HepG2 (cell line): ENCODE measurements around the gene NR2C1. TPM values are rescaled to one million over a fixed set of nuclear protein-coding genes. Genes with fewer than 3 reads are reported as not detected.

Experiments used
- ATAC-seq: fragments of 200-7000 bp; cut with Tn5 transposase; 3 replicates; pipeline ENCODE4 v1.9.1; 2020; ENCODE audit warnings: mild to moderate bottlenecking, moderate library complexity
- BruUV-seq: library from RNA; stranded (reverse); fragments of 400-500 nt; replicated peaks from 2 replicates; lab custom pipeline; 2021; lab: Mats Ljungman, UMichigan
- CTCF ChIA-PET: fragments of 300-600 bp; formaldehyde crosslinking; extraction: SDS; loops from one replicate; lab custom pipeline; 2021; ENCODE audit warnings: low total read pairs, inconsistent platforms, low intra/inter-chr PET ratio; lab: Yijun Ruan, JAX
- POLR2A ChIA-PET: fragments of 350-600 bp; sonication (Branson Sonifier 250); formaldehyde crosslinking; loops from one replicate; lab custom pipeline; 2020; ENCODE audit warnings: antibody characterized with exemption, inconsistent platforms; lab: Yijun Ruan, JAX
- DNase-seq: peaks from one replicate; pipeline ENCODE4 v3.0.0-alpha.2; 2015; ENCODE audit warnings: low spot score
- FAIRE-seq: peaks from 3 replicates; lab custom pipeline; 2011; peaks lifted over from hg19 to GRCh38; lab: Jason Lieb, UNC
- H2AFZ ChIP-seq: one replicate; pipeline ENCODE4 v1.6.1; 2011; ENCODE audit warnings: low read length, inconsistent platforms
- H3K27ac ChIP-seq: fragments of 300-600 bp; 3 replicates; pipeline ENCODE4 v1.8.0; 2011; ENCODE audit warnings: mixed run types, mild to moderate bottlenecking, mixed read lengths, low read length, inconsistent platforms; ENCODE audit not compliant: insufficient read depth; ENCODE audit errors: extremely low read length
- H3K27me3 ChIP-seq, 2 experiments: fragments of 200-600 bp in 1 of 2; 2 replicates in 1 of 2; 3 replicates in 1 of 2; pipeline versions ENCODE4 v1.6.0 to v1.8.0; 2011; ENCODE audit warnings: low read length in 2 of 2, mild to moderate bottlenecking in 2 of 2, moderate library complexity in 2 of 2, inconsistent platforms in 1 of 2; ENCODE audit not compliant: insufficient read depth in 2 of 2, control insufficient read depth in 1 of 2
- H3K36me3 ChIP-seq, 2 experiments: fragments of 200-600 bp in 1 of 2; replicated peaks in 1 of 2; 2 replicates in 1 of 2; 3 replicates in 1 of 2; pipeline versions ENCODE4 v1.5.1 to v1.8.0; 2011; ENCODE audit warnings: low read length in 2 of 2, inconsistent platforms in 1 of 2; ENCODE audit not compliant: insufficient read depth in 2 of 2, control insufficient read depth in 1 of 2
- H3K4me1 ChIP-seq: 2 replicates; pipeline ENCODE4 v1.5.1; 2012; ENCODE audit warnings: low read length, inconsistent platforms; ENCODE audit not compliant: insufficient read depth
- H3K4me2 ChIP-seq: 2 replicates; pipeline ENCODE4 v1.6.0; 2011; ENCODE audit warnings: low read depth, low read length, inconsistent platforms
- H3K4me3 ChIP-seq, 3 experiments: fragments of 200-600 bp in 1 of 3; sonication (generic), shearing (Covaris generic) in 1 of 3; replicated peaks in 1 of 3; 2 replicates each; pipeline ENCODE4 v1.5.1; 2011 to 2016; ENCODE audit warnings: low read length in 3 of 3, inconsistent platforms in 2 of 3, low read depth in 2 of 3, mild to moderate bottlenecking in 2 of 3, control low read depth in 1 of 3, mixed read lengths in 1 of 3; ENCODE audit not compliant: insufficient read depth in 1 of 3
- H3K79me2 ChIP-seq: one replicate; pipeline ENCODE4 v1.6.1; 2011; ENCODE audit warnings: low read length, inconsistent platforms; ENCODE audit not compliant: insufficient read depth
- H3K9ac ChIP-seq: 2 replicates; pipeline ENCODE4 v1.6.0; 2011; ENCODE audit warnings: mild to moderate bottlenecking, low read depth, low read length, inconsistent platforms; ENCODE audit not compliant: insufficient read depth
- H3K9me3 ChIP-seq: 2 replicates; pipeline ENCODE4 v1.5.1; 2012; ENCODE audit warnings: mild to moderate bottlenecking, low read length
- H4K20me1 ChIP-seq: 2 replicates; pipeline ENCODE4 v1.6.0; 2011; ENCODE audit warnings: inconsistent platforms, mild to moderate bottlenecking, low read length, moderate library complexity; ENCODE audit not compliant: insufficient read depth
- AGO1 ChIP-seq: fragments of 200-400 bp; formaldehyde crosslinking; IDR thresholded peaks from 2 replicates; pipeline ENCODE4 v1.6.1; 2017; ENCODE audit warnings: mild to moderate bottlenecking, low read depth, low read length, moderate library complexity; ENCODE audit not compliant: poor library complexity, severe bottlenecking
- AHR ChIP-seq: IDR thresholded peaks from 2 replicates; pipeline ENCODE4 v1.6.1; 2018; ENCODE audit warnings: missing genetic modification reagents, missing compliant biosample characterization
- DRAP1 ChIP-seq: IDR thresholded peaks from 2 replicates; pipeline ENCODE4 v1.6.1; 2016; ENCODE audit warnings: missing genetic modification reagents, missing compliant biosample characterization
- HES4 ChIP-seq: sonication (generic); formaldehyde crosslinking; IDR thresholded peaks from 2 replicates; pipeline ENCODE4 v1.9.0; 2021; ENCODE audit warnings: mild to moderate bottlenecking, missing genetic modification reagents, borderline replicate concordance
- HMG20B ChIP-seq: conservative IDR thresholded peaks from 2 replicates; pipeline ENCODE4 v1.6.1; 2016; ENCODE audit warnings: missing genetic modification reagents, missing compliant biosample characterization
- LBX2 ChIP-seq: sonication (generic); formaldehyde crosslinking; IDR thresholded peaks from 2 replicates; pipeline ENCODE4 v1.5.0; 2020; ENCODE audit warnings: missing genetic modification reagents, mild to moderate bottlenecking, borderline replicate concordance
- MED13 ChIP-seq: sonication (generic); formaldehyde crosslinking; IDR thresholded peaks from 2 replicates; pipeline ENCODE4 v1.5.0; 2020; ENCODE audit warnings: missing genetic modification reagents
- ONECUT2 ChIP-seq: sonication (generic); formaldehyde crosslinking; IDR thresholded peaks from 2 replicates; pipeline ENCODE4 v1.4.0; 2020; ENCODE audit warnings: missing genetic modification reagents
- RAD21 ChIP-seq: fragments of 450-650 bp; formaldehyde crosslinking; IDR thresholded peaks from 2 replicates; pipeline ENCODE4 v1.5.0; 2020; ENCODE audit warnings: mild to moderate bottlenecking
- RBFOX2 ChIP-seq: fragments of 200-400 bp; formaldehyde crosslinking; IDR thresholded peaks from 2 replicates; pipeline ENCODE4 v1.6.1; 2017; ENCODE audit warnings: low read depth, mild to moderate bottlenecking, low read length
- SIN3A ChIP-seq: IDR thresholded peaks from 2 replicates; pipeline ENCODE4 v1.6.1; 2011; ENCODE audit warnings: low read depth, mild to moderate bottlenecking, control low read depth, low read length, borderline replicate concordance
- ZBTB4 ChIP-seq: sonication (generic); formaldehyde crosslinking; IDR thresholded peaks from 2 replicates; pipeline ENCODE4 v1.4.0; 2020; ENCODE audit warnings: missing genetic modification reagents, mild to moderate bottlenecking, borderline replicate concordance
- ZBTB7A ChIP-seq: sonication (generic); formaldehyde crosslinking; IDR thresholded peaks from 2 replicates; pipeline ENCODE4 v1.8.0; 2022; ENCODE audit warnings: mild to moderate bottlenecking, missing genetic modification reagents
- ZBTB8A ChIP-seq: sonication (generic); formaldehyde crosslinking; IDR thresholded peaks from 2 replicates; pipeline ENCODE4 v1.4.0; 2020; ENCODE audit warnings: mild to moderate bottlenecking, low read depth, missing genetic modification reagents, borderline replicate concordance
- ZFP90 ChIP-seq: sonication (generic); formaldehyde crosslinking; IDR thresholded peaks from 2 replicates; pipeline ENCODE4 v1.8.0; 2022; ENCODE audit warnings: missing genetic modification reagents, mild to moderate bottlenecking, inconsistent platforms, borderline replicate concordance
- ZFYVE20 ChIP-seq: sonication (generic); formaldehyde crosslinking; IDR thresholded peaks from 2 replicates; pipeline ENCODE4 v1.8.0; 2023; ENCODE audit warnings: low read depth, mild to moderate bottlenecking, moderate library complexity, missing genetic modification reagents, borderline replicate concordance
- ZNF20 ChIP-seq: sonication (generic); formaldehyde crosslinking; IDR thresholded peaks from 2 replicates; pipeline ENCODE4 v1.4.0; 2020; ENCODE audit warnings: mild to moderate bottlenecking, moderate library complexity, missing genetic modification reagents
- ZNF768 ChIP-seq: sonication (generic); formaldehyde crosslinking; IDR thresholded peaks from 2 replicates; pipeline ENCODE4 v1.4.0; 2020; ENCODE audit warnings: missing genetic modification reagents
- whole genome bisulfite sequencing: methylation state at CpG from one replicate; pipeline ENCODE4 v1.1.6; 2017; ENCODE audit warnings: low lambda C conversion rate; 5-methylcytosine and 5-hydroxymethylcytosine counted together
- in situ Hi-C: cut with HindIII; loops from 2 replicates; pipeline ENCODE4 v1.10.0; 2017; ENCODE audit warnings: low pct_unique_long_range_greater_than_20kb; ENCODE audit not compliant: extremely low pct_ligation_motif_present
- intact Hi-C: fragments of 100-400 bp; cut with micrococcal nuclease; formaldehyde crosslinking; loops from one replicate; pipeline ENCODE4 v1.10.0; 2022; ENCODE audit not compliant: unreplicated experiment
- polyA plus RNA-seq, 8 experiments: library from polyadenylated mRNA; depleted of rRNA in 3 of 8; stranded (reverse) in 7 of 8; unstranded in 1 of 8; fragments of >200 nt; fragmentation: Illumina TruSeq in 4 of 8; extraction: Trizol in 4 of 8; gene quantifications; 2 replicates each; pipeline versions ENCODE4 v1.2.1 to v1.2.3, GENCODE V29; 2011 to 2016; ENCODE audit warnings: low read depth in 4 of 8, missing spikeins in 1 of 8, mixed read lengths in 1 of 8; ENCODE audit not compliant: insufficient read depth in 1 of 8
- total RNA-seq, 5 experiments: library from RNA; depleted of rRNA; stranded (reverse); fragments of >200 nt; fragmentation: Illumina TruSeq; extraction: Trizol; gene quantifications; 2 replicates each; pipeline ENCODE4 v1.2.3, GENCODE V29; 2016; ENCODE audit warnings: low read depth in 1 of 5

The NR2C1 gene
- total and polyA plus RNA-seq, 2 of the 13 experiments (the other 11 are each of a cell fraction or from before 2014, with no cell fraction given): 38.0 to 70.8 TPM

GRCh38 chr12:94990222-94990621, 83.2 kb downstream of the NR2C1 start (continued):
- TF ChIP-seq ZFYVE20 (CRISPR knock-in tag) (no peak), AGO1 (no peak), RAD21 (CRISPR knock-in tag) (no peak), DRAP1 (no peak), HMG20B (CRISPR knock-in tag) (no peak), SIN3A (no peak), ONECUT2 (no peak)

- H2AFZ ChIP-seq: no peak overlapping the region
- TF ChIP-seq MED13 (no peak), HES4 (no peak), ZBTB8A (CRISPR knock-in tag) (no peak), AHR (CRISPR knock-in tag) (no peak), ZFP90 (no peak), ZNF20 (CRISPR knock-in tag) (no peak), ZBTB4 (no peak), RBFOX2 (no peak), LBX2 (no peak), ZBTB7A (no peak), ZNF768 (no peak)
These were observed 84.9 kb downstream of the NR2C1 start for GRCh38 chr12:94988471-94988870.

More at GRCh38 chr12:94988471-94988870, 84.9 kb downstream of the NR2C1 start:
- H4K20me1 ChIP-seq: no peaks in the 10 kb centered on the region
- no TSS peak for BruUV-seq
- no peaks in the 10 kb centered on the region for H3K9me3 ChIP-seq
- WGBS: 87% methylated on average over 6 of the region's 6 CpGs
- H3K4me3 ChIP-seq: no peak overlapping the region
- H3K27ac ChIP-seq: no peak overlapping the region
- DNase-seq: no peak
- ChIA-PET CTCF (no interaction called here), POLR2A (interaction anchor here (2.9 kb wide), 1 partner anchor 15 kb away, joined by 11 read pairs; the partner anchor contains the start of gene NDUFA12)
- peaks cover 3% of the 10 kb centered on the region for H3K79me2 ChIP-seq
- no peak for FAIRE-seq
- intact Hi-C loops (no loop called here), in situ Hi-C loops (no loop called here)
- H3K36me3 ChIP-seq: peaks cover 3 to 27% of the 10 kb centered on the region in 2 experiments
- ATAC-seq: no peak
- H3K4me2 ChIP-seq: no peak overlapping the region
- H3K4me1 ChIP-seq: no peaks in the 10 kb centered on the region
- no peak overlapping the region for H3K9ac ChIP-seq
- H3K27me3 ChIP-seq: no peaks in the 10 kb centered on the region
